Fibroblast of the conjunctiva (primary cell): ENCODE results near the gene HSF4.

Experiments used
- DNase-seq: peaks from one replicate; pipeline ENCODE4 v3.0.0-alpha.2; 2010; ENCODE audit warnings: low read depth

HSF4 gene

GRCh38 chr16:67201411-67202345 lies 37.1 kb downstream of the HSF4 start:
- no peak for DNase-seq

- no peak for DNase-seq
Measured at GRCh38 chr16:67202426-67202825, 37.9 kb downstream of the HSF4 start.

GRCh38 chr16:67202956-67203493 lies 38.5 kb downstream of the HSF4 start:
- no peak for DNase-seq

GRCh38 chr16:67204076-67204475 lies 39.5 kb downstream of the HSF4 start:
- no peak for DNase-seq

GRCh38 chr16:67206129-67206837 lies 41.7 kb downstream of the HSF4 start:
- no peak for DNase-seq

GRCh38 chr16:67206838-67207248 lies 42.3 kb downstream of the HSF4 start:
- no peak for DNase-seq

GRCh38 chr16:67207249-67208091 lies 42.9 kb downstream of the HSF4 start:
- no peak for DNase-seq

- no peak for DNase-seq
Measured at GRCh38 chr16:67208154-67208896, 43.8 kb downstream of the HSF4 start.

- DNase-seq, result no peak
Measured at GRCh38 chr16:67209565-67209964, 45.0 kb downstream of the HSF4 start.

GRCh38 chr16:67210069-67210937 lies 45.8 kb downstream of the HSF4 start:
- no peak for DNase-seq

- DNase-seq, result no peak
Measured at GRCh38 chr16:67211674-67212073, 47.1 kb downstream of the HSF4 start.

GRCh38 chr16:67212766-67213165 lies 48.2 kb downstream of the HSF4 start:
- no peak for DNase-seq

GRCh38 chr16:67213197-67214019 lies 48.9 kb downstream of the HSF4 start:
- DNase-seq, result no peak

- DNase-seq, result no peak
Measured at GRCh38 chr16:67215706-67216105, 51.2 kb downstream of the HSF4 start.

GRCh38 chr16:67216612-67217490 lies 52.3 kb downstream of the HSF4 start:
- no peak for DNase-seq
